Natural killer cell (primary cell): ENCODE data around the gene TRIM24. TPM values are rescaled to one million over a fixed set of nuclear protein-coding genes. Genes with fewer than 3 reads are reported as not detected.

Source experiments
- ATAC-seq, 3 donors: fragments of 150-1000 bp in 2 of 3; fragments of 200-7000 bp in 1 of 3; cut with Tn5 transposase; 1 replicate in 1 of 3; 2 replicates in 2 of 3; pipeline ENCODE4 v1.10.0; 2021; ENCODE audit warnings: mild to moderate bottlenecking in 2 of 3, moderate library complexity in 2 of 3
- DNase-seq, 2 donors: peaks; one replicate each; pipeline versions ENCODE4 v3.0.0 to v3.0.0-alpha.2; 2013 to 2021; ENCODE audit warnings: mixed read lengths in 1 of 2
- H3K27ac ChIP-seq: one replicate; pipeline ENCODE4 v1.5.1; 2013; ENCODE audit warnings: mild to moderate bottlenecking, low read length
- H3K27me3 ChIP-seq: one replicate; pipeline ENCODE4 v1.6.1; 2013; ENCODE audit warnings: low read length; ENCODE audit not compliant: control insufficient read depth, insufficient read depth
- H3K36me3 ChIP-seq: one replicate; pipeline ENCODE4 v1.6.1; 2013; ENCODE audit warnings: low read length; ENCODE audit not compliant: control insufficient read depth, insufficient read depth
- H3K4me1 ChIP-seq: one replicate; pipeline ENCODE4 v1.6.1; 2013; ENCODE audit warnings: low read length; ENCODE audit not compliant: control insufficient read depth, insufficient read depth
- H3K4me3 ChIP-seq: one replicate; pipeline ENCODE4 v1.5.1; 2013; ENCODE audit warnings: low read length
- H3K9me3 ChIP-seq: one replicate; pipeline ENCODE4 v1.6.1; 2013; ENCODE audit warnings: low read length; ENCODE audit not compliant: control insufficient read depth, insufficient read depth
- H3K27ac Mint-ChIP-seq, 2 donors: one replicate each; pipeline ENCODE4 v1.8.0; 2022; ENCODE audit warnings: mild to moderate bottlenecking in 2 of 2, mixed read lengths in 2 of 2, moderate library complexity in 1 of 2
- H3K27me3 Mint-ChIP-seq, 2 donors: one replicate each; pipeline ENCODE4 v1.8.0; 2022; ENCODE audit warnings: low read depth in 2 of 2, mixed read lengths in 2 of 2
- H3K36me3 Mint-ChIP-seq: one replicate; pipeline ENCODE4 v1.8.0; 2022; ENCODE audit warnings: mixed read lengths
- H3K4me1 Mint-ChIP-seq, 2 donors: one replicate each; pipeline ENCODE4 v1.8.0; 2022; ENCODE audit warnings: mixed read lengths in 2 of 2
- H3K4me3 Mint-ChIP-seq: one replicate; pipeline ENCODE4 v1.8.0; 2022; ENCODE audit warnings: mild to moderate bottlenecking, moderate library complexity, mixed read lengths
- H3K9me3 Mint-ChIP-seq, 2 donors: one replicate each; pipeline ENCODE4 v1.8.0; 2022; ENCODE audit warnings: mixed read lengths in 2 of 2
- CTCF ChIP-seq: fragments of 200-600 bp; IDR thresholded peaks from one replicate; pipeline ENCODE4 v1.8.0; 2022; ENCODE audit warnings: antibody characterized with exemption
- WGBS: methylation state at CpG from one replicate; pipeline ENCODE4 v1.1.7; 2013; ENCODE audit warnings: missing lambda C conversion rate; ENCODE audit not compliant: insufficient coverage; 5-methylcytosine and 5-hydroxymethylcytosine counted together
- intact Hi-C: fragments of 100-400 bp; cut with micrococcal nuclease; formaldehyde crosslinking; loops from one replicate; pipeline ENCODE4 v1.14.2; 2022
- total RNA-seq, 4 donors: library from RNA; stranded (reverse); fragments of 120-200 nt in 1 of 4; gene quantifications; one replicate each; pipeline versions ENCODE4 v1.2.3 to v1.2.4, GENCODE V29; 2013 to 2022

TRIM24 gene
- total RNA-seq, 3 donors from 2014 or later (not counting 1 experiment from before 2014, with no cell fraction given) = 15.2 to 19.1 (median 18.9) TPM

GRCh38 chr7:138514044-138514443 is 54.0 kb downstream of the TRIM24 start:
- Histone ChIP-seq H3K27ac (no peak overlapping the region), H3K36me3 (peaks cover 10% of the 10 kb centered on the region), H3K4me1 (no peaks in the 10 kb centered on the region), H3K4me3 (no peak overlapping the region), H3K9me3 (no peaks in the 10 kb centered on the region), H3K27me3 (no peaks in the 10 kb centered on the region)
- Mint-ChIP-seq H3K4me1 (peaks cover 10 to 18% of the 10 kb centered on the region in 2 donors), H3K4me3 (no peak overlapping the region), H3K36me3 (no peaks in the 10 kb centered on the region), H3K9me3 (no peaks in the 10 kb centered on the region), H3K27ac (peak overlapping the region in 1 of 2 donors; percentile 28), H3K27me3 (no peaks in the 10 kb centered on the region)
- intact Hi-C loops = no loop called here
- ATAC-seq (no peak), DNase-seq (no peak)
- 79% methylated on average over 1 of the region's 1 CpG for WGBS
- no peak for TF ChIP-seq CTCF

GRCh38 chr7:138515001-138515528 is 55.0 kb downstream of the TRIM24 start:
- Mint-ChIP-seq H3K4me1 (peaks cover 6 to 12% of the 10 kb centered on the region in 2 donors), H3K27me3 (no peaks in the 10 kb centered on the region), H3K9me3 (no peaks in the 10 kb centered on the region), H3K4me3 (no peak overlapping the region), H3K36me3 (peaks cover 6% of the 10 kb centered on the region), H3K27ac (no peak overlapping the region)
- intact Hi-C loops = no loop called here
- ATAC-seq = no peak
- Histone ChIP-seq H3K4me3 (no peak overlapping the region), H3K4me1 (no peaks in the 10 kb centered on the region), H3K27ac (no peak overlapping the region), H3K27me3 (no peaks in the 10 kb centered on the region), H3K9me3 (no peaks in the 10 kb centered on the region), H3K36me3 (peaks cover 19% of the 10 kb centered on the region)
- DNase-seq = no peak
- TF ChIP-seq CTCF = no peak
- 71% methylated on average over 6 of the region's 7 CpGs for WGBS

- ATAC-seq = no peak
- no peak overlapping the region for H3K4me3 Mint-ChIP-seq
- Histone ChIP-seq H3K27me3 (no peaks in the 10 kb centered on the region), H3K4me1 (no peaks in the 10 kb centered on the region), H3K36me3 (peaks cover 28% of the 10 kb centered on the region), H3K9me3 (no peaks in the 10 kb centered on the region), H3K4me3 (no peak overlapping the region), H3K27ac (no peak overlapping the region)
- no peak for DNase-seq
- intact Hi-C loops = no loop called here
- H3K36me3 Mint-ChIP-seq = peaks cover 21% of the 10 kb centered on the region
- no peak overlapping the region for H3K27ac Mint-ChIP-seq
- TF ChIP-seq CTCF = no peak
- 95% methylated on average over 4 of the region's 4 CpGs for WGBS
- peaks cover 0 to 5% of the 10 kb centered on the region in 2 donors for H3K4me1 Mint-ChIP-seq
- H3K9me3 Mint-ChIP-seq = no peaks in the 10 kb centered on the region
- H3K27me3 Mint-ChIP-seq = no peaks in the 10 kb centered on the region
Observed at GRCh38 chr7:138519061-138519798, 59.2 kb downstream of the TRIM24 start.
